ENCODE results near the gene TMEM192.
"Not testable (repeated sequence)": the region's sequence is repeated elsewhere in the genome, so short reads cannot be mapped to it uniquely, and the experiment has no call there.

TMEM192 gene

GRCh38 chr4:165092187-165092586, 20.5 kb downstream of the TMEM192 start:
- ATAC-seq = not testable (repeated sequence)

GRCh38 chr4:165088366-165088765, 24.3 kb downstream of the TMEM192 start:
- no peak for ATAC-seq

- ATAC-seq = no peak
These were observed 26.7 kb downstream of the TMEM192 start for GRCh38 chr4:165085946-165086345.

GRCh38 chr4:165084787-165085186, 27.9 kb downstream of the TMEM192 start:
- not testable (repeated sequence) for ATAC-seq

GRCh38 chr4:165079476-165079875, 33.2 kb downstream of the TMEM192 start:
- no peak for ATAC-seq

- ATAC-seq = no peak
These were observed 35.6 kb downstream of the TMEM192 start for GRCh38 chr4:165077034-165077578.

GRCh38 chr4:165073346-165073745, 39.3 kb downstream of the TMEM192 start:
- not testable (repeated sequence) for ATAC-seq

GRCh38 chr4:165070560-165070959, 42.1 kb downstream of the TMEM192 start:
- ATAC-seq = no peak

GRCh38 chr4:165060938-165061337, 51.7 kb downstream of the TMEM192 start:
- ATAC-seq = no peak

- ATAC-seq = no peak
These were observed 53.3 kb downstream of the TMEM192 start for GRCh38 chr4:165059386-165059785.

- ATAC-seq = no peak
These were observed 54.0 kb downstream of the TMEM192 start for GRCh38 chr4:165058666-165059065.

GRCh38 chr4:165055601-165056000, 57.1 kb downstream of the TMEM192 start:
- no peak for ATAC-seq

GRCh38 chr4:165053645-165054044, 59.0 kb downstream of the TMEM192 start, which contains the start of gene TRIM75:
TRIM75 (plus strand) TSS chr4:165053866; CDS start chr4:165059148, 5,282 bp downstream.
- ATAC-seq = no peak

- ATAC-seq = no peak
These were observed 60.0 kb downstream of the TMEM192 start for GRCh38 chr4:165052627-165053026.

- no peak for ATAC-seq
These were observed 64.5 kb downstream of the TMEM192 start for GRCh38 chr4:165048170-165048569.

GRCh38 chr4:165031436-165032211, 81.0 kb downstream of the TMEM192 start, which contains the start of gene TRIM60:
TRIM60 (plus strand) TSS chr4:165031999; CDS start chr4:165040073, 8,074 bp downstream.
- no peak for ATAC-seq

- ATAC-seq = no peak
These were observed 84.8 kb downstream of the TMEM192 start for GRCh38 chr4:165027762-165028402.

- ATAC-seq = not testable (repeated sequence)
These were observed 86.9 kb downstream of the TMEM192 start for GRCh38 chr4:165025782-165026181.
